Measurements from ENCODE around the gene DCP1A. TPM values are rescaled to one million over a fixed set of nuclear protein-coding genes. Genes with fewer than 3 reads are reported as not detected.

Gene DCP1A
- polyA plus RNA-seq, 1 of the 3 experiments (the other 2 are of a cell fraction), result 12.9 TPM

DNA sequence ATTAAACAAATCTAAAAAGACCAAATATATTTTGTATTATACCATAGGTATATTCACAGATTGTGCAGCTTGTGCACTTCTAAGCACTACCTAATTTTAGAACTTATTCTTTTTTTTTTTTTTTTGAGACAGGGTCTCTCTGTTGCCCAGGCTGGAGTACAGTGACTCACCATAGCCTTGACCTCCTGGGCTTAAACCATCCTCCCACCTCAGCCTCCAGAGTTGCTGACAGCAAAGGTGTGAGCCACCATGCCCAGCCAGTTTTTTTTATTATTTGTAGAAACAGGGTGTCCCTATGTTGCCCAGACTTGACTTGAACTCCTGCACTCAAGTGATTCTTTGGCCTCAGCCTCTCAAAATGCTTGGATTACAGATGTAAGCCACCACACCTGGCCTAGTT lies 79.6 kb downstream of the DCP1A start:
- Histone ChIP-seq H3K27me3 (ENCODE audit: insufficient read depth) (no peaks in the 10 kb centered on the region), H4K20me1 (ENCODE audit: insufficient read depth) (no peaks in the 10 kb centered on the region), H3F3A (replicated peaks; ENCODE audit: insufficient read depth) (peaks cover 15% of the 10 kb centered on the region), H3K79me2 (ENCODE audit: insufficient read depth) (no peaks in the 10 kb centered on the region), H3K9ac (no peak overlapping the region), H2AFZ (ENCODE audit: low read depth) (no peak overlapping the region), H3K4me1 (ENCODE audit: control insufficient read depth in 1 of 2, insufficient read depth in 2 of 2, low read depth in 1 of 2, low read length in 1 of 2) (peaks cover 9 to 18% of the 10 kb centered on the region in 2 experiments; a peak in 3 of 4 replicates), H3K36me3 (replicated peaks in 1 of 2; ENCODE audit: control insufficient read depth in 1 of 2, insufficient read depth in 2 of 2, low read length in 1 of 2) (no peaks in the 10 kb centered on the region), H3K27ac (ENCODE audit: low read depth in 2 of 2, low read length in 1 of 2) (no peak overlapping the region), H3K9me3 (no peaks in the 10 kb centered on the region), H3K9me2 (no peaks in the 10 kb centered on the region), H3K4me2 (no peak overlapping the region), H3K4me3 (ENCODE audit: low read depth in 2 of 2, low read length in 1 of 2) (no peak overlapping the region)
- POLR2A ChIA-PET, result no interaction called here
- no peak for TF ChIP-seq GABPA (IDR thresholded peaks at IDR 0.05; ENCODE audit: low read depth)
- no peak for TF ChIP-seq MAX (IDR thresholded peaks at IDR 0.05; ENCODE audit: low read depth)
- DNase-seq, result no peak
- CTCF ChIA-PET, result no interaction called here

GRCh38 chr3:53264718-53265117 lies 82.6 kb downstream of the DCP1A start:
- H3K27me3 ChIP-seq (ENCODE audit: insufficient read depth), result no peaks in the 10 kb centered on the region
- H2AFZ ChIP-seq (ENCODE audit: low read depth), result no peak overlapping the region
- no peaks in the 10 kb centered on the region for H3K36me3 ChIP-seq (replicated peaks in 1 of 2; ENCODE audit: control insufficient read depth in 1 of 2, insufficient read depth in 2 of 2, low read length in 1 of 2)
- CTCF ChIA-PET, result interaction anchor here (1.0 kb wide), 1 partner anchor 10 kb away, joined by 3 read pairs; no protein-coding TSS in a partner anchor
- no peak overlapping the region for H3K9ac ChIP-seq
- TF ChIP-seq REST (IDR thresholded peaks at IDR 0.05; ENCODE audit: low read depth, low read length), result no peak
- no peak for TF ChIP-seq FOSL2 (IDR thresholded peaks at IDR 0.05; ENCODE audit: borderline replicate concordance, low read depth)
- no peak for TF ChIP-seq POLR2AphosphoS5 (IDR thresholded peaks at IDR 0.05; ENCODE audit: low read depth, low read length)
- no peak for TF ChIP-seq RAD21 (IDR thresholded peaks at IDR 0.05; ENCODE audit: low read length)
- no peak for TF ChIP-seq NFIC (IDR thresholded peaks at IDR 0.05; ENCODE audit: borderline replicate concordance)
- no peak for TF ChIP-seq GATA2 (CRISPR knock-in tag; IDR thresholded peaks at IDR 0.05)
- no peak for TF ChIP-seq EP300 (IDR thresholded peaks at IDR 0.05; ENCODE audit: borderline replicate concordance in 1 of 2, low read depth in 1 of 2, low read length in 1 of 2)
- TF ChIP-seq TAF1 (IDR thresholded peaks at IDR 0.05; ENCODE audit: borderline replicate concordance, low read depth, low read length), result no peak
- no peak for TF ChIP-seq FOXM1 (IDR thresholded peaks at IDR 0.05; ENCODE audit: low read depth)
- TF ChIP-seq, protein P1, sequence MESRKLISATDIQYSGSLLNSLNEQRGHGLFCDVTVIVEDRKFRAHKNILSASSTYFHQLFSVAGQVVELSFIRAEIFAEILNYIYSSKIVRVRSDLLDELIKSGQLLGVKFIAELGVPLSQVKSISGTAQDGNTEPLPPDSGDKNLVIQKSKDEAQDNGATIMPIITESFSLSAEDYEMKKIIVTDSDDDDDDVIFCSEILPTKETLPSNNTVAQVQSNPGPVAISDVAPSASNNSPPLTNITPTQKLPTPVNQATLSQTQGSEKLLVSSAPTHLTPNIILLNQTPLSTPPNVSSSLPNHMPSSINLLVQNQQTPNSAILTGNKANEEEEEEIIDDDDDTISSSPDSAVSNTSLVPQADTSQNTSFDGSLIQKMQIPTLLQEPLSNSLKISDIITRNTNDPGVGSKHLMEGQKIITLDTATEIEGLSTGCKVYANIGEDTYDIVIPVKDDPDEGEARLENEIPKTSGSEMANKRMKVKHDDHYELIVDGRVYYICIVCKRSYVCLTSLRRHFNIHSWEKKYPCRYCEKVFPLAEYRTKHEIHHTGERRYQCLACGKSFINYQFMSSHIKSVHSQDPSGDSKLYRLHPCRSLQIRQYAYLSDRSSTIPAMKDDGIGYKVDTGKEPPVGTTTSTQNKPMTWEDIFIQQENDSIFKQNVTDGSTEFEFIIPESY (IDR thresholded peaks at IDR 0.05; ENCODE audit: borderline replicate concordance, low read depth), result no peak
- no peak for TF ChIP-seq RFX5 (IDR thresholded peaks at IDR 0.05; ENCODE audit: low read length)
- POLR2A ChIA-PET, result interaction anchor here (0.6 kb wide), 1 partner anchor 12 kb away, joined by 5 read pairs; no protein-coding TSS in a partner anchor
- no peaks in the 10 kb centered on the region for H4K20me1 ChIP-seq (ENCODE audit: insufficient read depth)
- 83% methylated on average over 2 of the region's 3 CpGs for WGBS (ENCODE audit: low lambda C conversion rate)
- H3K9me3 ChIP-seq, result no peaks in the 10 kb centered on the region
- H3K9me2 ChIP-seq, result no peaks in the 10 kb centered on the region
- H3K79me2 ChIP-seq (ENCODE audit: insufficient read depth), result no peaks in the 10 kb centered on the region
- no peak overlapping the region for H3K4me2 ChIP-seq
- no peak overlapping the region for H3K27ac ChIP-seq (ENCODE audit: low read depth in 2 of 2, low read length in 1 of 2)
- peaks cover 6 to 10% of the 10 kb centered on the region in 2 experiments; a peak in 3 of 4 replicates for H3K4me1 ChIP-seq (ENCODE audit: control insufficient read depth in 1 of 2, insufficient read depth in 2 of 2, low read depth in 1 of 2, low read length in 1 of 2)
- DNase-seq, result no peak
- peaks cover 7% of the 10 kb centered on the region for H3F3A ChIP-seq (replicated peaks; ENCODE audit: insufficient read depth)
- no peak overlapping the region for H3K4me3 ChIP-seq (ENCODE audit: low read depth in 2 of 2, low read length in 1 of 2)

Measured in SK-N-SH (cell line).